LNCAP (cell line): Measurements from ENCODE around the gene ANKS6.
A peak's percentile ranks its signal among the peaks of the same experiment; 100 is the strongest.

Source experiments
- CTCF ChIP-seq: fragments of 450-650 bp; IDR thresholded peaks from 2 replicates; pipeline ENCODE4 v1.5.1; 2017; ENCODE audit warnings: mild to moderate bottlenecking

The ANKS6 gene

GRCh38 chr9:98708103-98708932 is 88.0 kb downstream of the ANKS6 start:
- no peak for TF ChIP-seq CTCF

GRCh38 chr9:98707166-98708102 is 88.9 kb downstream of the ANKS6 start:
- TF ChIP-seq CTCF = peak; percentile 68

GRCh38 chr9:98706651-98707165 is 89.6 kb downstream of the ANKS6 start:
- no peak for TF ChIP-seq CTCF

GRCh38 chr9:98702835-98703380 is 93.4 kb downstream of the ANKS6 start:
- no peak for TF ChIP-seq CTCF

GRCh38 chr9:98702340-98702739 is 94.0 kb downstream of the ANKS6 start:
- TF ChIP-seq CTCF = no peak

GRCh38 chr9:98701576-98701975 is 94.8 kb downstream of the ANKS6 start:
- no peak for TF ChIP-seq CTCF

GRCh38 chr9:98700801-98701200 is 95.6 kb downstream of the ANKS6 start:
- TF ChIP-seq CTCF = no peak
